NCI-H460 (cell line): Measurements from ENCODE around the gene PSMB1. TPM values are rescaled to one million over a fixed set of nuclear protein-coding genes. Genes with fewer than 3 reads are reported as not detected.
"Not testable (repeated sequence)": the region's sequence is repeated elsewhere in the genome, so short reads cannot be mapped to it uniquely, and the experiment has no call there.

Experiments
- DNase-seq: peaks from one replicate; pipeline ENCODE4 v3.0.0-alpha.2; 2016; ENCODE audit warnings: low read depth; ENCODE audit errors: extremely low read depth
- total RNA-seq: library from RNA; depleted of rRNA; stranded (reverse); fragments of >200 nt; shearing (Covaris generic); gene quantifications from 2 replicates; pipeline ENCODE4 v1.2.3, GENCODE V29; 2014

Gene PSMB1
- total RNA-seq, 1 experiment from 2014 or later: 415 TPM

DNA sequence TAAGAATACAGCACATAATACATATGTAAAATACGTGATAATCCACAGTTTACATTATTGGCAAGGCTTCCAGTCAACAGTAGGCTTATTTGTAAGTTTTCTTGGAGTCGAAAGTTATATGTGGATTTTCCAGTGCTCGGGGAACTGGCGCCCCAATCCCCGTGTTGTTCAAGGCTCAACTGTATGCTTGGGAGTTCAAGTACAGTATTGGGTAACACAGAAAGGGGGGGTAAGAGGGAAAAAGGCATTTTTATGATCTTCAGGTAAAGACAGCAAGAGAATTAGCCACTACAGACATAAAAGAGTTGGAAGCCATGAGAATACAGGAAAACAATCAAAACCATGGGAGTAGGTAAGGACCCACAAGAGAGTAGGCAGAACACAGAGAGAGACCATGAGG, 16.4 kb downstream of the PSMB1 start:
- no peak for DNase-seq

DNA sequence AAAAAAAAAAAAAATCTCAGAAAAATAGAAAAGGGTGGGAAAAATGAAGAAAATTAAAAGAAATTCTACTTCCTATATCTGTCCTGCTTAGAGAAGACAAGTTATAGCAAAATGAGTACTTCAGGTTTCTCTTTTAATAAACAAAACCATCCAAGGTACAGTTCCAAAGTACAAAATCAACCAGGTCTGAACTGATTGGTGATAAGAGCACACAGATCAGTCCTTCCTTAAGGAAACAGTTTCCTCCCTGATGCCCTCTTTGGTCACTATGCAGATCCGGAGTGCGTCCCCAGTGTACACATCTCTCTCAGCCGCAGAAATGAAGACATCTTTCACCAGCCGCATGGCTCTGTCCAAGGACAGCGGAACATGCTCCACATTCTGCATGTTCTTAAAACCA, 18.1 kb downstream of the PSMB1 start:
- no peak for DNase-seq

DNA sequence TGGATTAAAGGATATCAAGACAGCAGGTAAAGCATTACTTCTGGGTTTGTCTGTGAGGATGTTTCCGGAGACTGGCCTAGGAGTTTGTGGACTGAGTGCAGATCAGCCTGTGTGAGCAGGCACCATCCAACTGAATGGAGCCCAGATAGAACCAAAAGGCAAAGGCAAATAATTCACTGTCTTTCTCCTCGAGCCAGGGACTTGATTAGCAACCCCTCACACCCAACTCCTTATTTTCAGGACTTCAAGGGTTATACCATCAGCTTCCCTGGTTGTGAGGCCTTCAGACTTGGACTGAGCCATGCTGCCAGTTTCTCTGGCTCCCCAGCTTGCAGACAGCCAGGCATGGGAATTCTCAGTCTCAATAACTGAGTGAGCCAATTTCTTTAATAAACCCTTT, 19.3 kb downstream of the PSMB1 start:
- no peak for DNase-seq

DNA sequence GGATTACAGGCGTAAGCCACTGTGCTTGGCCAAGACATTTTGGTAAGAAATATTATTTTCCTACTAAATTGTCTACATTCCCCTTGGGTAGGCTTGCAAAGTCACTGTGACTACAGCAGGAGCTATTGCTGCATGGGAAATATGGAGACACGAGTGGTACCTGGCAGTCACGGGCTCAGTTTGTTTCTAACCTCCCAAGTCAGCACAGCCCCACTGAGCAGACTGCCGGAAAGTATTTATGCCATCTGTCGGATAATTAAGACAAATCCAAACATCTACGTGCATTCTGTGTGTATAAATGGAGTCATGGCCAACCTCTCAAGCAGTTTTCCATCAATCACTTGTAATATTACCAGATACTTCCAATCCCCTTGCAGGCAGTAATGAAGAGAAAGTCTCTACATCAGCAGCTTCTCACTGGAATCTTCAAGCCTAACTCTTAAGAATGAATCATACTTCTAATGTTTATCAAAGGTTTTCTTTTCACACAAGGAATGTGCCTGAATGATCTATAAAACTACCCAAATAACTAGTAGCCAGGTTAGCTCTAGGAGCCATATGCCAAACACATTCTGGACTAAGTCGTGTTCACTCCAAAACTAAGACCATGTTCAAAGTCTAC, 20.1 kb downstream of the PSMB1 start:
- no peak for DNase-seq

- peak; percentile 60 for DNase-seq
Measured at GRCh38 chr6:170529839-170530469, 23.2 kb downstream of the PSMB1 start.

DNA sequence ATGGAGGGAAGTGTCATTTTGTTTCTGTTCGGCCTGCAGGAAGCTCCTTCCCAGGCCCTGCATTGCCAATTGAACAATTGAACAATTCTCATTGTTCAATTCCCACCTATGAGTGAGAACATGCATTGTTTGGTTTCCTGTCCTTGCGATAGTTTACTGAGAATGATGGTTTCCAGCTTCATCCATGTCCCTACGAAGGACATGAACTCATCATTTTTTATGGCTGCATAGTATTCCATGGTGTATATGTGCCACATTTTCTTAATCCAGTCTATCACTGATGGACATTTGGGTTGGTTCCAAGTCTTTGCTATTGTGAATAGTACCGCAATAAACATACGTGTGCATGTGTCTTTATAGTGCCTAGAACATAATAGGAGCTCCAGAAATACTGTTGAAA, 25.1 kb downstream of the PSMB1 start:
- DNase-seq: not testable (repeated sequence)

GRCh38 chr6:170525795-170526194, 27.3 kb downstream of the PSMB1 start:
- DNase-seq: no peak

DNA sequence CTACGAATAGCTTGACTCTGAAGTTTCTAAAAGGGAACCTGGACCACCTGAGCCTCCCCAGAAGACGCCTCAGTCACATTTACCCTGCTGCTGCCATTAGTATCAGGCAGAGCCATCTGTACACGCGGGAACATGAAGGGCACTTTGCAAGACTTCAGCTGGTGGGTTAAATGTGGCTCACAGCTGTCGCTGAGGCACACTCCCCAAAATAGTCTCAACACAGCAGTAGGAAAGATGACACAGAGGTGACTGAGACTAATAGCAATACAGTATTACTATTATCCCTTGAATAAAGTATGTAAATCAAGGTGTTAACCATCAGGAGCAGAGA, 29.0 kb downstream of the PSMB1 start:
- DNase-seq: no peak

DNA sequence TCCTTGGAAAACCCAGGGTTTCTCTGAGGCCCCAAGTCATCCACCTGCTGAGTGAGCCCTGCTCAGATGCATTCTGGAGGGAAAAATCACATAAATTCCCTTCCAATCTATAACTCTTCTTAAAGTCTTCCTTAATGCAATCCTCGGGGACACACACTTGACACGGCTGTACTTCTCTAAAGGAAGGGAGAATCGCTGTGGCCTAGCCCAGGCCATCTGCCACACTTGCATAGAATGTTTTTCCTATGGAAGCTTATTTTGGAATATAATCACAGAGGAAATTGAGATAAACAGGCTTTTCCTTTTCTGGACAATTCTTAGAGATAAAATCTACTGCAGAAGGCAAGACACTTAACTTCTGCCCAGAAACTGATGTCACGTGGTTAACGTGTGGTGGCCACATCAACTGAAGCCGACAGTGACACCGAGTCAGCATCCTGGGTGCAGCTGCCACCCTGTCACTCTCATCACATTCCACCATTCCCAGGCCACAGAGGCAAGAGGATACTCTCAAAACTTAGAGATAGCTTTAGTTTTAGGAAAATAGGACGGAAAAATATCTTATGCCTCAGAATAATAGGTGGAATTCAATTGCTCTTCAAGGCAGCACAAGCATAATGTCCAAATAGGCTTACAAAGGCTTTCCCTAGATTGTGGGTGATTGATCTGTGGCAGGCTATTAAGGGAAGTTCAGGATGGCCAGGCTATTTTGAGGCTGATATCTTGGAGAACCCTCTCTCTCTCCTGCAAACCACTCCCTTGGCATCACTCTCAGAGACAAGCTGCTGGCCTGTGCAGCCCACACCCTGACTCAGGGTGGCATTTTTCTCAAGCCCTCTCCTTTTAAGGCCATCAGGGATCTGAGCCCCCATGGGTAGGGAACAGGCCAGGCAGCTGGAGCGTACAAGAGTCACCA, 29.6 kb downstream of the PSMB1 start:
- DNase-seq: no peak

DNA sequence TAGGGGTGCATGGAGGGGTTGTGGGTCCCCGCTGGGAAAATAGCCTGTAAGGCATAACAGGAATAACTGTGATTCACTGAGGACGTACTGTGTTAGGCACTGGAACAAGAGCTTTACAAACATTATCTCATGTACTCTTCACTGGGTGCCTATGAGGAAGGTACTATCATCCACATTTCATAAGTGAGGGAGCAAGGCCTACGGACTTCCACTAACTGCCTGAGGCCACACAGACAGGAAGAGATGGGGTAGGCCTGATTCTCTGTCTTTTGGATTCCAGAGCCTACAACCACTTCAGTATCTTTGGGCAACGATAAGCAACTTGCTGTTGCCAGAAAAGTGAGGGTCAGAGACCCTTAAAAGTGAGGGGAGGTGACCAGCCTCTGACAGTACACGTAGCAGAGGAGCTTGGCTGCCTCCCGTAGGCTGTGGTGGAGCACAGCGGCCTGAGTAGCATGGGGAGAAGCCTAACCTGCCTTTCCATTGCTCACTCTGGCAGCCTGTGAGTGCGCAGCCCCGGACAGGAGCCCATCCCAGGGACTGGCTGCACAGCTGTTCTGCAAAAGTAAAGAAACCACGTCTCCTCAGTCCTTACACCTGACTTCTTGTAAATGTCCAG, 30.4 kb downstream of the PSMB1 start:
- DNase-seq: no peak

DNA sequence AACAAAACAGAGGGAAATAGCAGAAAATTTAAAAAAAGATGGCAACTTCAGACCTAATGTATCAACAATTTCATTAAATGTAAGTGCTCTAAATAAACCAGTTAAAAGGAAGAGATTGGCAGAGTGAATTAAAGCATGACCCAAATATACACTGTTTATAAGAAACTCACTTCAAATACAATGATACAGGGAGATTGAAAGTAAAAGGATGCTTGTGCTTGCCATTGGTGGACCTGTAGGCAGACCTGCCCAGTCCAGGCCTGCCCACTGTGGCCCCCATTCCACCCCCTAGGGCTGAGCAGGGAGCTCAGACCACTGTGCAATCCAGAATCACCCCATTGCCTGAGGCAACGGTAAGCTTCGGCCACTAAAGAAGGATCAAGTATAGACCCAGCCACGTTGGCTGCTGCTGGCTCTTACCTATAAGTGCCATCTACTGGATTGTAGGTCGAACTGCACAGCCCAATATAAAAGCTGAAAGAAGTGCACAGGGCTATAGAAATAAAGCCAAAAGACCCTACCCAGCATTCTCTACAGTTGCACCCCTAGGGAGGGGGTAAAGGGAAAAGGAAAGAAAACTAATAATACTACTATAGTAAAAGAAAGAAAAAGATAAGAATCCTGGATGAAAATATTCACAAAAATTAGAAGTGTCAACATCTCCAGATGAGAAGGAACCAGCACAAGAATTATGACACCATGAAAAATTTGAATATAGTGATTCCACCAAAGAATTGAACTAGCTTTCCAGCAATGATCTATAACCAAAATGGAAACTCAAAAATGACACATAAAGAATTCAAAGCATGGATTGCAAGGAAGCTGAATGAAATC, 36.1 kb downstream of the PSMB1 start:
- DNase-seq: peak; percentile 55

- no peak for DNase-seq
Measured at GRCh38 chr6:170514908-170515307, 38.2 kb downstream of the PSMB1 start.

GRCh38 chr6:170512249-170512648, 40.9 kb downstream of the PSMB1 start:
- no peak for DNase-seq

- no peak for DNase-seq
Measured at GRCh38 chr6:170510631-170511030, 42.5 kb downstream of the PSMB1 start.

DNA sequence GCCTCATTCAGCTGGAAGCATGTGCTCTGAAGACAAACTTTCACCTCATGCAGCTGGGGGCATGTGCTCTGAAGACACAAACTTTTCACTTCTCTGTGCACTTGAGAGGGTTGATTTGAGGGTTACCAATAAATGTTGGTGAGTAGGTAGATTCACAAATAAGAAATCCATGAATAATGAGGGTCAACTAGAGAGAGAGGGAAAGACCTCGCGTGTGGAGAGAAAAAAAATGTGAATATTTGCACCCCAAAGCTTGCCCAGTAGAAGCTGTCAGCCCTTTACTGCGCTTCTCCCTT, 43.4 kb downstream of the PSMB1 start:
- no peak for DNase-seq

GRCh38 chr6:170508892-170509722, 44.0 kb downstream of the PSMB1 start:
- DNase-seq: not testable (repeated sequence)

DNA sequence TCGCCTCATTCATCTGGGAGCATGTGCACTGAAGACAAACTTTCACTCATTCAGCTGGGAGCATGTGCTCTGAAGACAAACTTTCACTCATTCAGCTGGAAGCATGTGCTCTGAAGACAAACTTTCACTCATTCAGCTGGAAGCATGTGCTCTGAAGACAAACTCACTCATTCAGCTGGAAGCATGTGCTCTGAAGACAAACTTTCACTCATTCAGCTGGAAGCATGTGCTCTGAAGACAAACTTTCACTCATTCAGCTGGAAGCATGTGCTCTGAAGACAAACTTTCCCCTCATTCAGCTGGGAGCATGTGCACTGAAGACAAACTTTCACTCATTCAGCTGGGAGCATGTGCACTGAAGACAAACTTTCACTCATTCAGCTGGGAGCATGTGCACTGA, 44.8 kb downstream of the PSMB1 start:
- DNase-seq: not testable (repeated sequence)

GRCh38 chr6:170507728-170508127, 45.4 kb downstream of the PSMB1 start:
- not testable (repeated sequence) for DNase-seq

DNA sequence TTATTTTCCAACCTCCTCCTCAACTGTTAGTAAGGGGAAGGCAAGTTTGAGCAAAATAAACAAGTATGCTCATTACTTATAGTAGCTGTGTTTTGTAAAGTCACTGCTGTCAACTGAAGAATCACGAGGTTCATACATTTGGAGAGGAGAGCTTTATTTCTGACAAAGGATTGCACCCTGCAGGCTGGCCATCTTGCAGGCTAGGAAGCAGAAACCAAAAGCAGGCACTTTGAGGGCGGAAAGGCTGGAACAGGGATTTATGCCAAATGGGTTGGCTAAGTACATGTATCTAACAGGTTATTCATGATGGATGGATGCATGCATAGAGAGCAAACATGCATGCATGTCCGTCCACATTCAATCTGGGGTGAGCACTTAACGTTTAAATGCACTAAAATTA, 46.7 kb downstream of the PSMB1 start:
- DNase-seq: no peak

GRCh38 chr6:170505306-170505705, 47.8 kb downstream of the PSMB1 start:
- no peak for DNase-seq
